Left ventricle myocardium inferior (tissue), 1 donor: Measurements from ENCODE around the gene ADAMTS14. TPM values are rescaled to one million over a fixed set of nuclear protein-coding genes. Genes with fewer than 3 reads are reported as not detected.

Experiments
- DNase-seq: peaks from one replicate; pipeline ENCODE4 v3.0.0-alpha.2; 2020
- H3K27ac ChIP-seq: fragments of 200-600 bp; replicated peaks from 2 replicates; pipeline ENCODE4 v1.8.0; 2021
- H3K27me3 ChIP-seq: fragments of 200-600 bp; 2 replicates; pipeline ENCODE4 v1.8.0; 2021; ENCODE audit warnings: low read depth
- H3K36me3 ChIP-seq: fragments of 200-600 bp; 2 replicates; pipeline ENCODE4 v1.8.0; 2021
- H3K4me1 ChIP-seq: fragments of 200-600 bp; 2 replicates; pipeline ENCODE4 v1.8.0; 2021
- H3K4me3 ChIP-seq: fragments of 200-600 bp; 2 replicates; pipeline ENCODE4 v1.8.0; 2021; ENCODE audit warnings: mild to moderate bottlenecking, moderate library complexity
- H3K9me3 ChIP-seq: fragments of 200-600 bp; replicated peaks from 2 replicates; pipeline ENCODE4 v1.8.0; 2021
- intact Hi-C: fragments of 100-400 bp; cut with micrococcal nuclease; formaldehyde crosslinking; loops from one replicate; pipeline ENCODE4 v1.11.0; 2022
- total RNA-seq: library from RNA; stranded (reverse); fragmentation: NEBNext Ultra II Directional; extraction: Animal tissue kit (Norgen Biotek cat#: 25700); gene quantifications from one replicate; pipeline ENCODE4 v1.2.1, GENCODE V29; 2021
- TF ChIP-seq, protein P1 (sequence below): fragments of 200-600 bp; IDR thresholded peaks from 2 replicates; pipeline ENCODE4 v1.8.0; 2021; ENCODE audit warnings: antibody characterized with exemption, mild to moderate bottlenecking, borderline replicate concordance
- donor health status: DM: no; HTN: yes; CAD: no; lungs with severe emphysema.

ADAMTS14 gene
- total RNA-seq, 1 donor from 2014 or later = 0.47 TPM

DNA sequence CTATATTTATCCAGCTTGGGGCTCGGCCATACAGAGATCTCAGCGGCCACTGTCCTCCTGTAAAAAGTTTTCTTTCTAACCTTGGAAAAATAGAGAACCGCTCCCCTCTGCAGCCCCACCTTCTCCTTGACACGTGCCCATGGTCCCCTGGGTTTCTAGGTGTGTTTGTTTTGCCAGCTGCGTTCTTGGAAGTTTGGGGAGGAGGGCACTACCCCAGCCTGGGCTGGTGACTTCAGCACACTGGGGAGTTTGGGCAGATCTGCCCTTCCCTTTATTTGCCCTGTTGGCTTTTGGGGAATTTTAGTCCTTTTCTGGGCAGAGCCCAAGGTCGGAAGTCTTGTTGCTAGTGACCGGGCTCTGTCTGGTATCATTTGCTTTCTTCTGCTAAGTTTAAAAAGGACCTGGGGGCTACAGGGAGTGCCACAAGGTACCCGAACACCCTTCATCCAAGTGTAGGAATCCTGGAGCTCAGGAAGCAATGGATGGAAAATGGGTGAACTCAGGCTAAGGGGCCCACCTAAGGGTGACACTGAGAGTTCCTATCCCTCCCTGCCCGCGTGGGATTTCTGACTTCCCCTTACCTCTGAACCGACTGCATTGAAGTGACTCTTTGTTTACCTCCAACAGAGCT lies 1.7 kb downstream of the ADAMTS14 start:
- H3K27me3 ChIP-seq = peaks cover 17% of the 10 kb centered on the region
- intact Hi-C loops = no loop called here
- H3K36me3 ChIP-seq = no peaks in the 10 kb centered on the region
- H3K4me3 ChIP-seq = peak overlapping the region; percentile 67
- peak overlapping the region; percentile 56 for H3K27ac ChIP-seq
- H3K4me1 ChIP-seq = peaks cover 45% of the 10 kb centered on the region
- DNase-seq = no peak
- H3K9me3 ChIP-seq = no peaks in the 10 kb centered on the region
- TF ChIP-seq, protein P1, sequence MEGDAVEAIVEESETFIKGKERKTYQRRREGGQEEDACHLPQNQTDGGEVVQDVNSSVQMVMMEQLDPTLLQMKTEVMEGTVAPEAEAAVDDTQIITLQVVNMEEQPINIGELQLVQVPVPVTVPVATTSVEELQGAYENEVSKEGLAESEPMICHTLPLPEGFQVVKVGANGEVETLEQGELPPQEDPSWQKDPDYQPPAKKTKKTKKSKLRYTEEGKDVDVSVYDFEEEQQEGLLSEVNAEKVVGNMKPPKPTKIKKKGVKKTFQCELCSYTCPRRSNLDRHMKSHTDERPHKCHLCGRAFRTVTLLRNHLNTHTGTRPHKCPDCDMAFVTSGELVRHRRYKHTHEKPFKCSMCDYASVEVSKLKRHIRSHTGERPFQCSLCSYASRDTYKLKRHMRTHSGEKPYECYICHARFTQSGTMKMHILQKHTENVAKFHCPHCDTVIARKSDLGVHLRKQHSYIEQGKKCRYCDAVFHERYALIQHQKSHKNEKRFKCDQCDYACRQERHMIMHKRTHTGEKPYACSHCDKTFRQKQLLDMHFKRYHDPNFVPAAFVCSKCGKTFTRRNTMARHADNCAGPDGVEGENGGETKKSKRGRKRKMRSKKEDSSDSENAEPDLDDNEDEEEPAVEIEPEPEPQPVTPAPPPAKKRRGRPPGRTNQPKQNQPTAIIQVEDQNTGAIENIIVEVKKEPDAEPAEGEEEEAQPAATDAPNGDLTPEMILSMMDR = no peak

DNA sequence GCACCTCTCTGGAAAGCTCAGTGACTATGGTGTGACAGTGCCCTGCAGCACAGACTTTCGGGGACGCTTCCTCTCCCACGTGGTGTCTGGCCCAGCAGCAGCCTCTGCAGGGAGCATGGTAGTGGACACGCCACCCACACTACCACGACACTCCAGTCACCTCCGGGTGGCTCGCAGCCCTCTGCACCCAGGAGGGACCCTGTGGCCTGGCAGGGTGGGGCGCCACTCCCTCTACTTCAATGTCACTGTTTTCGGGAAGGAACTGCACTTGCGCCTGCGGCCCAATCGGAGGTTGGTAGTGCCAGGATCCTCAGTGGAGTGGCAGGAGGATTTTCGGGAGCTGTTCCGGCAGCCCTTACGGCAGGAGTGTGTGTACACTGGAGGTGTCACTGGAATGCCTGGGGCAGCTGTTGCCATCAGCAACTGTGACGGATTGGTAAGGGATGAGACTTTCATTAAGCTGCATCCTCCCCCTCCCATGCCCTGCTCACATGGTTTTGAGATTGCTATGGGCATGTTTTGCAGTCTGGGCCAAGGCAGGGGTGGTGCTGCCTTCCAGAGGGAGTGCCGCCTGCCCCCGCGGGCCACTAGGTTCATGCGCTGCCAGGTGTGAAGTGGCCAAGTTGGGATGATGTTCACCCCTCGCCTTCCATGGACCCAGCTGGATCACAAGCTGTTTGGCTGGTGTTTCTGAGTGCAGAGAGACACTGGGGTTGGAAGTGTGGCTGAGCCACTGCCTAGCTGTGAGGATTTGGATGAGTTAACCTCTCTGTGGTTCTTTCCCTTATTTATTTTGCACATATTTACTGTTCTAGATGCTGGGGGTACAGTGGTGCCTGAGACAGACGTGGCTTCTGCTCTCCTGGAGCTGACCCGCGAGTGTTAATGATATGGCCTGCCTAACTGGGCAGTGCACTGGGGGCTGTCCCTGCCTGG lies 2.5 kb downstream of the ADAMTS14 start:
- TF ChIP-seq, protein P1 = no peak
- DNase-seq = no peak
- Histone ChIP-seq H3K4me1 (peaks cover 45% of the 10 kb centered on the region), H3K9me3 (no peaks in the 10 kb centered on the region), H3K36me3 (no peaks in the 10 kb centered on the region), H3K4me3 (no peak overlapping the region), H3K27ac (peak overlapping the region; percentile 56), H3K27me3 (peaks cover 17% of the 10 kb centered on the region)
- intact Hi-C loops = no loop called here

DNA sequence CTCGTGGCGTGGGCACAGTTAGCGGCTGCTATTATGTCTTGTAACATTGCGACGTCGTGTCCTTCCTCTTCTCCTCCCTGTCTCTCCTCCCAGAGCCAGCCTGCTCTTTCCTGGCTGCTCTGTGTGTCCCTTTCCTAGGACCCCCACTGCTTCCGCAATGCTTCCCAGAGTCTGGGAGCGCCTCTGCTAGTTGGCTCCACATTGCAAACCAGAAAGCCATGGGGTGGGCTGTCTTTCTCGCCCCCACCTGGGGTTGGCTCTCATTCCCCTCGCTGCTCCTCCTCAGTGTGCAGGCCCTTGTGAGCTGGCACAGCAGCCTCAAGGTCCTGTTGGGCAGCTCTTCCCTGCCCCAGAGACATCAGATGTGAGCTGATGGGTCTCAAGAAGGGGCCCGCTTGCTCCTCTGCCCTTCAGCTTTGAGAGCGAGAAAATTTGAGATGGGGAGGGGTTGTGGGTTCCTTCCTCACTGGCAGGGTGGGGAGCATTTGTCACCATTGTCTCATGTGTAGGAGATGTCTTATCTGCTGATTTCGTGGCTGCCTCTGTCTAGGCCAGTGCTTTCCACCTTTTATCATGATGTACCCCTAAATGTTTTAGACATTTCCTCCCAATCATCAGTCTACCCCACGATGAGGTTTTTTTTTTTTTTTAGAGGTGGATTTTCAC lies 3.3 kb downstream of the ADAMTS14 start:
- intact Hi-C loops = no loop called here
- Histone ChIP-seq H3K9me3 (no peaks in the 10 kb centered on the region), H3K4me1 (peaks cover 45% of the 10 kb centered on the region), H3K36me3 (no peaks in the 10 kb centered on the region), H3K4me3 (no peak overlapping the region), H3K27ac (no peak overlapping the region), H3K27me3 (peaks cover 9% of the 10 kb centered on the region)
- no peak for DNase-seq
- TF ChIP-seq, protein P1 = no peak

DNA sequence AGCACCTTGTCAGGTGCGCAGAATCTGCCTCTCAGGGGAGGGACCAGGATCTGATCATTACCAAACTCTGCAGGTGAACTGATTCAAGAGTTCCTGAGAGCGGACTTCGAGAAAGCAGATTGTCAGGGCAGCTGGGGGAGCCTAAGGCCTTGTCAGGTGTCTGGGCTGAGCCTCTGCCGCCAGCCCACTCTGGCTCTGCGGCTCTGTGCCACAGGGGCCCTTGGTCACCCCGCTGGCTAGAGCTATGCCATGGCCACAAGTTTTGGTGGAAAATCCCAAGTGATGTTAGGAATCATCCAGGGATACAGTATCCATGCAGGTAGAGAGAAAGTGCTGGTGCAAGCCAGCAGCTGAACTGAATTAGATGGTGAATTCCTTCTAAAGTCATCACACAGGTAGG lies 4.2 kb downstream of the ADAMTS14 start:
- Histone ChIP-seq H3K4me1 (peaks cover 45% of the 10 kb centered on the region), H3K27ac (no peak overlapping the region), H3K27me3 (peaks cover 6% of the 10 kb centered on the region), H3K4me3 (no peak overlapping the region), H3K36me3 (no peaks in the 10 kb centered on the region), H3K9me3 (no peaks in the 10 kb centered on the region)
- DNase-seq = no peak
- intact Hi-C loops = no loop called here
- TF ChIP-seq, protein P1 = no peak

DNA sequence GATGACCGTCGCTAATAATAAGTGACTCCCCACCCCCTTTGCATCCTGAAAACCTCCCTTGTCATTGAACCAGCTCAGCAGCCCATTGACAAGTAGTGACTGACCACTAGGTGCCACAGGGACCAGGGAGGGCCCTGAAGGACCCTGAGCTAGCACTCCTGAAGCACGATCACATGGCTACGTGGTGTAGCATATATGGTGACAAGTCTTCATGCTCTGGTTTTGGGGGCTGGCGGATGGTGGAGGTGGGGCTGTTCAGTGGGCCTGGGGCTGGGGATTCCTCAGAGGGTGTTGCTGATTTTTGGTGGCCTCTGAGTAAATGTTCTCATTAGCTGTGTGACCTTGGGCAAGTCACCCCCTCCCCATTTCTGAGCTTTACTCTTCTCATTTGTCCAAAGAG lies 4.7 kb downstream of the ADAMTS14 start:
- no peak for DNase-seq
- Histone ChIP-seq H3K4me3 (no peak overlapping the region), H3K27ac (no peak overlapping the region), H3K27me3 (peaks cover 5% of the 10 kb centered on the region), H3K4me1 (peaks cover 42% of the 10 kb centered on the region), H3K36me3 (no peaks in the 10 kb centered on the region), H3K9me3 (no peaks in the 10 kb centered on the region)
- intact Hi-C loops = no loop called here
- TF ChIP-seq, protein P1 = no peak
